OCI-LY1 (cell line): ENCODE measurements around the gene ARHGEF25.

ENCODE experiments used
- CTCF ChIP-seq: fragments of 200-600 bp; sonication (generic), shearing (Covaris generic); IDR thresholded peaks from 2 replicates; pipeline ENCODE4 v1.5.1; 2017; ENCODE audit warnings: mild to moderate bottlenecking, antibody characterized with exemption, low read length, moderate library complexity, mixed read lengths
- EZH2 ChIP-seq: fragments of 200-600 bp; sonication (generic), shearing (Covaris generic); IDR thresholded peaks from 2 replicates; pipeline ENCODE4 v1.8.0; 2017; ENCODE audit warnings: borderline replicate concordance, mixed run types, mild to moderate bottlenecking, antibody characterized with exemption, low read length, moderate library complexity, mixed read lengths

GRCh38 chr12:57618966-57619433, 7.8 kb downstream of the ARHGEF25 start:
- TF ChIP-seq CTCF (no peak), EZH2 (no peak)
